ENCODE measurements around the gene KLF7.

KLF7 gene

GRCh38 chr2:207123776-207124391 is 41.9 kb downstream of the KLF7 start:
- DNase-seq (ENCODE audit: low read depth) = no peak

DNA sequence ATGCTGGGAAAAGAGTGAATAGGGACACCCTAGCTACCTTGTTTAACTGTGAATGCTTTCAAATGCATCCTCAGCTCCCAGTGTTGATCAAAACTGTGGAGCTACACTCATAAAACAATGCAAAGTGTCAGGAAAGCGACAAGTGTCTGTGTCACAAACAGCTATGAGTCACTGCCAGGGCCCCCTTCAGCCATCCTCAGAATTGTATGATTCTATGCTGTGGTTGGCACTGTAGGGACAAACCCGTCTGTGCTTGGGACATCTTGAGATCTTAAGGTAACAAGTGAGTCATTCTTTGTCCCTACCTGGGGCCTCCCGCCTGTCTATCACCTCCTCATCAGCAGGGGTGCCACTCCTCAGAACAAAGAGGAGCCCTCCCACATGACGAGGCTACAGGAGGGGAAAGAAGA is 42.4 kb downstream of the KLF7 start:
- no peak for DNase-seq (ENCODE audit: low read depth)

GRCh38 chr2:207122651-207123334 is 43.0 kb downstream of the KLF7 start:
- DNase-seq (ENCODE audit: low read depth) = no peak

DNA sequence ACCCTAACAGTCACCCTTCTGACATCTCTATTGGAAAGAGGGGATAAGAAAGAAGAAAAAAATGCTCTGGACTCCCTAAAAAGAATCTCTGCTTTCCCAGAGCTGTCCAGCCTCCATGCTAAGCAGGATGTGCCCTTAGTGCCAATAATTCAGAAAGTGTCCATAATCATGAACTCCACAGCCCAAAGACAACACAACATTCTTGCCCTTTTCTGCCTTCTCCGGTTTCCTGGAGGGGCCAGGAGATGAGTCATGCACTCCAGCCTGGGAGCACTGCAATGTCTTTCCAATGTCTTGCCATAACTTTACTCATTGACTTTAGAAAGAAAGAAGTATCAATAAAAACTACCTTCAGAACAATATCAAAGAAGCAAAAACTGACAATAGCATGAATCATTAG is 44.0 kb downstream of the KLF7 start:
- no peak for DNase-seq (ENCODE audit: low read depth)

- no peak for DNase-seq (ENCODE audit: low read depth)
Measured at GRCh38 chr2:207119048-207119447, 46.7 kb downstream of the KLF7 start.

- no peak for DNase-seq (ENCODE audit: low read depth)
Measured at GRCh38 chr2:207117668-207118067, 48.1 kb downstream of the KLF7 start.

DNA sequence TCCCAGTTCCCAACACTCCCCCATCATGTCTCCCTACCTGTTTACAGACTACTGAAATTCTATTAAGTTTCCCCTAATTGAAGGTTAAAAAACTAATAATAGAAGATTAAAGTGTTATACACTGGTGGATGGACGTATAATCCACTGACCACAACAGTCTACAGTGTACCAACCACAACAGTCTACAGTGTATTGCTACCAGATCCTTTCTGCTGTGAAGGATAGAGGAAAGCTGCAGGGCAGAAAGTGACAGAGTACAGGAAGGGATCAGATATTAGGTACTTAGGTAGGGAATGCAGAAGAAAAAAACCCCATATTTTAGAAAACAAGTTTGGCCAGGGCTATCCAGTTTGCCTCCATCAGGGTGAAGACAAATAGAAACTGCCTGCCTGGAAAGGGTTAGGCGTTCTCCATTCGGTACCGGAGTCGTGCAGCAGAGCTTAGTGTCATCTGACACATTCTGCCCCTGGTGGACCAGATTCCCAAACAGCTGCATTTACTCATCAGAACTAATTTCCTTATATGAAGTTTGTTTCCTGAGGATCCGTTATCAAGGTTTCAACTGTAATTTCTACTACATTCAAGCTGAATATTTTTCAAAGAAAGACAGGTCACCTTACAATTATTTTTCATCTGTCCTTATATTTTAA is 49.9 kb downstream of the KLF7 start:
- DNase-seq (ENCODE audit: low read depth) = no peak

GRCh38 chr2:207113414-207113813 is 52.3 kb downstream of the KLF7 start:
- no peak for DNase-seq (ENCODE audit: low read depth)

- DNase-seq (ENCODE audit: low read depth) = no peak
Measured at GRCh38 chr2:207112785-207113184, 53.0 kb downstream of the KLF7 start.

GRCh38 chr2:207112383-207112782 is 53.4 kb downstream of the KLF7 start:
- no peak for DNase-seq (ENCODE audit: low read depth)

DNA sequence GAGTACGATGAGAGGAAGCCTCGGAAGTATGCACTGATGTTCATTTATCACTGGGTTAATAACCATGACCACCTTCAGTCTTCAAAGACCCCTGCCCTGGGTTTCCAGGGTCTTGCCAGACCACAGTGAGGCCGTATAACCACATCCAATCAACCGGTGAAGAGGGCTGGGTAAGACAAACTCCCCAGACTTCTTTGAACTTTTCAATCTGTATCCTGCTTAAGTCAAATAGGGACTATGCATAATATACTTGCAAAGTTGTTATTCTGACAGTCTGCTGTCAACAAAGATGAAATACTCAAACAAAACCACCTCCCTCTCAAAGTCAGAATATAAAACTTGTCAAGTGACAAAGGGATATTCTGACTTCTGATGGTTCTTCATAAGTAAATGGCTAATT is 54.0 kb downstream of the KLF7 start:
- DNase-seq (ENCODE audit: low read depth) = no peak

DNA sequence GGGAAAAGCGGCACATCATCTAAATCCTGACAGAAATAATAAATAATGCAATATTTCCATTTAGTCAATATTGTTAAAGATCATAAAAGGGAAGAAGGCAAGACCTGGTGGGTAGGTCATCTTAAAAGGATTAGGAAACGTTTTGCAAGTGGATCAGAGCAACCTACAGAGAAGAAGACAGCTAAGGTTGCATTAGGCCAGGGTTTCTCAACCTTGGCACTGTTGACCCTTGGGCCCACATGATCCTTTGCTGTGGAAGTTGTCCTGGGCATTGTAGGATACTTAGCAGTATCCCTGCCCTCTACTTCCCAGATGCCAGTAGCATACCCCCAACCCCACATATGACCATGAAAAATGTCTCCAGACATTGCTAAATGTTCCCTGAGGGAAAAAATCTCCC is 55.0 kb downstream of the KLF7 start:
- DNase-seq (ENCODE audit: low read depth) = no peak

DNA sequence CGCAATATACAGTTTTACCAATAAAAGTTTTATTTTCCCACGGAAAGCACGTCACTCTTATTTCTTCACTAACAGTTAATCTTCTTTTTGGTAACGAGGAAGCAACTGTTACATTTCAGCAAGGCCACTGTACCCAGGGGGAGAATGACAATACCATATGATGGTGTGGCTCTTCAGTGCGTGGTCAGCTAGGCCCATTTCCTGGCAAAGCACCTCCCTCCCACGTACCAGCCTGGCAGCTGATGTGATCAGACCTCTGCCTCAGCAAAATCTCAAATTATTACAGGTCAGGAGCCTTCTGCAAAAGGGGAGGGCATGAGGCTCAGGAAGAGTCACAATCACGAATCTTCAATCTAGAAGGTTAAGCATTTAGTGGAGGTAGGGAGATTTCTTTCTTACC is 55.4 kb downstream of the KLF7 start:
- DNase-seq (ENCODE audit: low read depth) = no peak

- DNase-seq (ENCODE audit: low read depth) = no peak
Measured at GRCh38 chr2:207109768-207110167, 56.0 kb downstream of the KLF7 start.

DNA sequence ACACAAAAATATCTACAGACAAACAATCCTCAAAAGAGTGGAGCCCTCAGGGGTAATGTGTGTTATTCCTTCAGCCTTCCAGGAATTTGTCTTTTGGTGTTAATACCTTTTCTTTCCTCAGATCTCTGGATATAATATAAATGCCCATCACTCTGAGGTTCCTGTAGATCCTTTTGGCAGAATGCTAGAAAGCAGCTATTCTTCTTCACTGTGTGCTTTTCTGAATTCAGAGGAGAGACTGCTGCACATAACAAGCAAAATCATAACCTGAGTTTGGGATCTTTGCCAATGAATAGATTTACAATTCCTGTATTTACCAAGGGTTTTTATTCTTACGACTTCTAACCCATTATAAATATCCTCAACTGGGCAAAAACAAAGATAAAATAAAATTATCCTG is 57.3 kb downstream of the KLF7 start:
- DNase-seq (ENCODE audit: low read depth) = no peak

DNA sequence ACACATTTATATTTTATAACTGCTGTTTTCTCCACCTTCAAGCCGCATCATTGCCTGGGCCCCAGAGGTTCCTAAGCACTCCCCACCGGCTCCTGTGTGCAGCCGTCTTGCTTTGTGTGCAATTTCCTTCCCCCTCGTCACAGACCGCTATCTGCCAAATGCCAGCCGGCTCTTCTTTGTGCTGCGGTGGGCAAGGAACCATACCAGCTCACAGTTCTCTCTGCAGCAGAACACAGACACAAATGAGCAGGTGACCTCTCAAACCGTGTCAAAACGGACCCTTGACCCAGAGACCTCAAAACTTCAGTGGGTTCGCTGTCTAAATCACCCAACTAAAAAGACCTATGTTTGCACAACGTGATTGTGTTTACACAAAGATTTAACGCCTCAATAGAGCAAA is 58.2 kb downstream of the KLF7 start:
- DNase-seq (ENCODE audit: low read depth) = no peak

GRCh38 chr2:207107131-207107530 is 58.6 kb downstream of the KLF7 start:
- no peak for DNase-seq (ENCODE audit: low read depth)

GRCh38 chr2:207103132-207103531 is 62.6 kb downstream of the KLF7 start:
- no peak for DNase-seq (ENCODE audit: low read depth)

GRCh38 chr2:207101984-207102383 is 63.8 kb downstream of the KLF7 start:
- no peak for DNase-seq (ENCODE audit: low read depth)

GRCh38 chr2:207097278-207097677 is 68.5 kb downstream of the KLF7 start:
- no peak for DNase-seq (ENCODE audit: low read depth)

- no peak for DNase-seq (ENCODE audit: low read depth)
Measured at GRCh38 chr2:207095963-207096362, 69.8 kb downstream of the KLF7 start.

DNA sequence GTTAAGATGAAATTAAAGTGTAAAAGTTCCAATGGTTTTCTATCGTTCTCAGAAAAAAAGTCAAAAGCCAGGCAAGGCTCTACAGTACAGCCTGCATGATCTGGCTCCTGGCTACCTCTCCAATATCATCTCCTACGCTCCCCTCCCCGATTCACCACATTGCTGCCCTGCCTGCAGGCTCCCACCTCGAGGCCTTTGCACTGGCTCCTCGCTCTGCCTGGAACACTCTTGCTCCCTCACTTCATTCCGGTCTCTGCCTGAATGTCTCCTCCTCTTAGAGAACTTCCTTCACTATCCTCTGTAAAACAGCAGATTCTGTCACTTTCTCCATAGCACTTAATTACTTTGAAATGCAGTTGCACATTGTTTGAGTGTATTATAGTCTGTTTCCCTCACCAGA is 72.5 kb downstream of the KLF7 start:
- no peak for DNase-seq (ENCODE audit: low read depth)

- no peak for DNase-seq (ENCODE audit: low read depth)
Measured at GRCh38 chr2:207092818-207093217, 72.9 kb downstream of the KLF7 start.

DNA sequence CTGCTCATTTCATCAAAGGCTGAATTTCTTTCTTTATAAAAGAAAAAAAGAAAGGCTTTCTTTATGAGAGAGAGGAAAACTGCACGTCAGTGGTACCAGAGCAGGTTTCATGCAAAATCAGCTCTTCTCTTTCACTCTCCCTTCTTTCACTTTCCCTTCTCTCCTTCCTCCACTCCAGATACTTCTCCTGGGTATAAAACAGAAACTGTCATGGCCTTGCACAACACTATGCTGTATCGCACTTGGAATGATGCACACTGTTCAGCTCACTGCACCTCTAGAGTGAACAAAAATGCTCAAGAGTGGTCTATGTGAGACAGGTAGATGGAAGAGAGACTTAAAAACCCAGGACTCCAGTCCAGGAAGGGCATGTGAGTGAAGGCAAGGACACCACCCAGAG is 73.8 kb downstream of the KLF7 start:
- DNase-seq (ENCODE audit: low read depth) = no peak

All from activated T-cell treated with anti-CD3 and anti-CD28 coated beads for 1 hour (primary cell).